Measurements from ENCODE around the gene PSME3. TPM values are rescaled to one million over a fixed set of nuclear protein-coding genes. Genes with fewer than 3 reads are reported as not detected.

Gene PSME3
- polyA plus RNA-seq, 1 donor from 2014 or later = 56.6 TPM

GRCh38 chr17:42857389-42857788, 24.2 kb downstream of the PSME3 start:
- H2AFZ ChIP-seq (ENCODE audit: low read depth, low read length) = no peak overlapping the region
- H4K20me1 ChIP-seq (ENCODE audit: insufficient read depth) = no peaks in the 10 kb centered on the region
- no peaks in the 10 kb centered on the region for H3K9me2 ChIP-seq (ENCODE audit: insufficient read depth, low read length)
- no peak overlapping the region for H3K9ac ChIP-seq (ENCODE audit: low read length)
- TF ChIP-seq EZH2 (IDR thresholded peaks at IDR 0.05; ENCODE audit: borderline replicate concordance, insufficient read depth, low read length, poor library complexity, severe bottlenecking) (no peak), TAF1 (IDR thresholded peaks at IDR 0.05; ENCODE audit: low read depth) (no peak), RAD21 (conservative IDR thresholded peaks at IDR 0.05) (no peak), SMC3 (conservative IDR thresholded peaks at IDR 0.05; ENCODE audit: poor library complexity) (no peak), CTCF (IDR thresholded peaks at IDR 0.05; ENCODE audit: poor library complexity, severe bottlenecking) (no peak), MXI1 (conservative IDR thresholded peaks at IDR 0.05; ENCODE audit: poor library complexity, severe bottlenecking) (no peak), EP300 (conservative IDR thresholded peaks at IDR 0.05; ENCODE audit: poor library complexity, severe bottlenecking) (no peak), POLR2AphosphoS5 (IDR thresholded peaks at IDR 0.05) (no peak)
- TF ChIP-seq, protein P1, sequence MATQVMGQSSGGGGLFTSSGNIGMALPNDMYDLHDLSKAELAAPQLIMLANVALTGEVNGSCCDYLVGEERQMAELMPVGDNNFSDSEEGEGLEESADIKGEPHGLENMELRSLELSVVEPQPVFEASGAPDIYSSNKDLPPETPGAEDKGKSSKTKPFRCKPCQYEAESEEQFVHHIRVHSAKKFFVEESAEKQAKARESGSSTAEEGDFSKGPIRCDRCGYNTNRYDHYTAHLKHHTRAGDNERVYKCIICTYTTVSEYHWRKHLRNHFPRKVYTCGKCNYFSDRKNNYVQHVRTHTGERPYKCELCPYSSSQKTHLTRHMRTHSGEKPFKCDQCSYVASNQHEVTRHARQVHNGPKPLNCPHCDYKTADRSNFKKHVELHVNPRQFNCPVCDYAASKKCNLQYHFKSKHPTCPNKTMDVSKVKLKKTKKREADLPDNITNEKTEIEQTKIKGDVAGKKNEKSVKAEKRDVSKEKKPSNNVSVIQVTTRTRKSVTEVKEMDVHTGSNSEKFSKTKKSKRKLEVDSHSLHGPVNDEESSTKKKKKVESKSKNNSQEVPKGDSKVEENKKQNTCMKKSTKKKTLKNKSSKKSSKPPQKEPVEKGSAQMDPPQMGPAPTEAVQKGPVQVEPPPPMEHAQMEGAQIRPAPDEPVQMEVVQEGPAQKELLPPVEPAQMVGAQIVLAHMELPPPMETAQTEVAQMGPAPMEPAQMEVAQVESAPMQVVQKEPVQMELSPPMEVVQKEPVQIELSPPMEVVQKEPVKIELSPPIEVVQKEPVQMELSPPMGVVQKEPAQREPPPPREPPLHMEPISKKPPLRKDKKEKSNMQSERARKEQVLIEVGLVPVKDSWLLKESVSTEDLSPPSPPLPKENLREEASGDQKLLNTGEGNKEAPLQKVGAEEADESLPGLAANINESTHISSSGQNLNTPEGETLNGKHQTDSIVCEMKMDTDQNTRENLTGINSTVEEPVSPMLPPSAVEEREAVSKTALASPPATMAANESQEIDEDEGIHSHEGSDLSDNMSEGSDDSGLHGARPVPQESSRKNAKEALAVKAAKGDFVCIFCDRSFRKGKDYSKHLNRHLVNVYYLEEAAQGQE (IDR thresholded peaks at IDR 0.05; ENCODE audit: borderline replicate concordance) = no peak
- H3K27me3 ChIP-seq (ENCODE audit: insufficient read depth, low read depth, low read length) = no peaks in the 10 kb centered on the region
- H3K4me2 ChIP-seq (ENCODE audit: low read length) = no peak overlapping the region
- H3K79me2 ChIP-seq (replicated peaks; ENCODE audit: insufficient read depth, low read length) = no peaks in the 10 kb centered on the region
- H3F3A ChIP-seq (ENCODE audit: insufficient read depth, low read length, poor library complexity, severe bottlenecking) = no peaks in the 10 kb centered on the region
- H3K27ac ChIP-seq (ENCODE audit: low read length) = no peak overlapping the region
- no peak overlapping the region for H3K4me3 ChIP-seq (ENCODE audit: low read length)
- no peaks in the 10 kb centered on the region for H3K36me3 ChIP-seq (ENCODE audit: insufficient read depth, low read length)
- H3K9me3 ChIP-seq (ENCODE audit: low read length) = no peaks in the 10 kb centered on the region

GRCh38 chr17:42865638-42866094, 32.5 kb downstream of the PSME3 start:
- no peak overlapping the region for H3K9ac ChIP-seq (ENCODE audit: low read length)
- H4K20me1 ChIP-seq (ENCODE audit: insufficient read depth) = no peaks in the 10 kb centered on the region
- H3K4me3 ChIP-seq (ENCODE audit: low read length) = no peak overlapping the region
- H3K27ac ChIP-seq (ENCODE audit: low read length) = no peak overlapping the region
- no peak overlapping the region for H3K4me2 ChIP-seq (ENCODE audit: low read length)
- no peak for TF ChIP-seq EZH2 (IDR thresholded peaks at IDR 0.05; ENCODE audit: borderline replicate concordance, insufficient read depth, low read length, poor library complexity, severe bottlenecking)
- TF ChIP-seq POLR2AphosphoS5 (IDR thresholded peaks at IDR 0.05) = no peak
- TF ChIP-seq SMC3 (conservative IDR thresholded peaks at IDR 0.05; ENCODE audit: poor library complexity) = no peak
- TF ChIP-seq MXI1 (conservative IDR thresholded peaks at IDR 0.05; ENCODE audit: poor library complexity, severe bottlenecking) = no peak
- TF ChIP-seq, protein P1 (IDR thresholded peaks at IDR 0.05; ENCODE audit: borderline replicate concordance) = no peak
- TF ChIP-seq CTCF (IDR thresholded peaks at IDR 0.05; ENCODE audit: poor library complexity, severe bottlenecking) = no peak
- TF ChIP-seq EP300 (conservative IDR thresholded peaks at IDR 0.05; ENCODE audit: poor library complexity, severe bottlenecking) = no peak
- no peak for TF ChIP-seq RAD21 (conservative IDR thresholded peaks at IDR 0.05)
- no peak for TF ChIP-seq TAF1 (IDR thresholded peaks at IDR 0.05; ENCODE audit: low read depth)
- H3K9me3 ChIP-seq (ENCODE audit: low read length) = peaks cover 4% of the 10 kb centered on the region
- no peaks in the 10 kb centered on the region for H3K36me3 ChIP-seq (ENCODE audit: insufficient read depth, low read length)
- H3K9me2 ChIP-seq (ENCODE audit: insufficient read depth, low read length) = no peaks in the 10 kb centered on the region
- H3K27me3 ChIP-seq (ENCODE audit: insufficient read depth, low read depth, low read length) = no peaks in the 10 kb centered on the region
- no peaks in the 10 kb centered on the region for H3K79me2 ChIP-seq (replicated peaks; ENCODE audit: insufficient read depth, low read length)
- no peaks in the 10 kb centered on the region for H3F3A ChIP-seq (ENCODE audit: insufficient read depth, low read length, poor library complexity, severe bottlenecking)
- H2AFZ ChIP-seq (ENCODE audit: low read depth, low read length) = no peak overlapping the region

Measured in neural cell (in vitro differentiated cells).